Hindlimb muscle (tissue), 1 donor: ENCODE data around the gene OLFML2B. TPM values are rescaled to one million over a fixed set of nuclear protein-coding genes. Genes with fewer than 3 reads are reported as not detected.
A peak's percentile ranks its signal among the peaks of the same experiment; 100 is the strongest.

Source experiments
- DNase-seq: peaks from one replicate; pipeline ENCODE4 v3.0.0-alpha.2; 2013
- polyA plus RNA-seq: library from polyadenylated mRNA; unstranded; fragments of 120-200 nt; gene quantifications from one replicate; pipeline ENCODE4 v1.2.1, GENCODE V29; 2013; ENCODE audit not compliant: insufficient read length

OLFML2B gene
- polyA plus RNA-seq, 1 donor: 85.0 TPM

DNA sequence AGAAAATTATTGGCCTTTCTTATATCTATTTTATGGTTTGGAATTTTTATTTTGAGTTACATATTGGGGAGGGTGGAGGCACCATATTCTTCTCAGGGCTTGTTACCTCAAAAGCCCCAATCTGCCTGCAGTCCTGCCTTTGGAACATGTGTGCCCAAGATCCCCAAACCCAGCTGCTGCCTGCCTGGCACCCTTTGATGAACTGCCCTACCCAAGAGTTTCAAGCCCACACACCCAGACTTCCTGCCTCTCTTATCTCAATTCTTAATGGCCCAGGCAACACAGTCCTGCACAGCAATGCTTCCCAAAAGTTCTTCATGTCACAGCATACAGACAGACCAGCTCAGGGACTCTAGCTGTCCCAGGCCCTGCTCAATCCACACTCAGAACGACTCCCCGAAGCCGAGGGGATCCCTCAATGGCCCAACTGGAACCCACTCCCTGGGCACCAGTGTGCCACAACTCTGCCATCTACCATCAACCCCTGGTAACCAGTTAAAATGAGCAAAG lies 19.2 kb downstream of the OLFML2B start:
- no peak for DNase-seq

DNA sequence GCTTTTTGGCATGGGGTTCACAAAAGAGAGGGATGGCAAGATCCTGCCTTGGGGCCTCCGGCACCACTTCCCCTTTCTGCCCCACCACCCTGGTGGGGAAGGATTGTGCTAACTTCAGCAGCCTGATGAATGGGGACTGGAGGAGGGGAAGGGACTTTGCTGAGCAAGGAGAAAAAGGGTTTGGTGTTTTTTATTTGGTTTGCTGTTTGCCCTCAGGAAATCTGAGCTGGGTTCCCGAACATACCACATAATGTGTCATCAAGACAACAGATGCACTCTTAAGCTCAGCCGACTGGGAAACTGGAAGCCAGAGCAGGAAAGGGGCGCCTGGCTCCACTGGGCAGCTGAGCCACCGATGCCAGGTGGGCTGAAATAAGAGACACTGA lies 19.8 kb downstream of the OLFML2B start:
- no peak for DNase-seq

DNA sequence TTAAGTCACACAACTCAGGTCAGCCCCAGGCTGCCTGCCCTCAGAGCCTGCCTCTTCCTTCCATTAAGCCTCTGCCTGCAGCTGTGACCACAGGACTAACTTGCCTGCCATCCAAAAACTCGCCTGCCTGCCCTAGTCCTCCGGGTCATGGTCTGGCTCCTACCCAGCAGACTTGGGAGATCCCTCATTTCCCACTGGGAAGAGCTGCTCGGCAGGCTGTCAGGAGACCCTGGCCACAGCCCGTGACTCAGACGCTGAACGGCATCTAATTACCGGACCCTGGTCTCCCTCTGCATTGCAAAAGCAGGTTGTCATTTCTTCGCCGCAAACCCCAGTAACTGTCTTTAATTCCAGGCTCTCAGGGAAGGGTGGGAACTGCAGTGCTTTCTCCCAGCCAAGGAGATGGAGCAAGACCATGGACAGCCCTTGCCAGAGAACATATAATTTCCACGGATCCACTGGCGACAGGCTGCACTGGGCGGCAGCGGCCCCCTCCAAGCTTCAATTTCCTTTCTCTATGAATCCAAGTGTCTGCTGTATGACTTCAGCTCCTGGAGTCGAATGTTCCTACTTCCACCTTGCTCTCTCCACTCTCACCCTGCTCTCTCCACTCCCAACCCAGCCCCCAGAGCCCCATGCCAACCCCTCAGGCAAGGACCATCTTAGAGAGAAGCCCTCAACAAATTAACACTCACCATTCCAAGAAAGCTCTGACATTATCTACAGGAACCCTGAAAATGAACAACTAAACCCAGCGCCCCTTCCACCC lies 20.4 kb downstream of the OLFML2B start:
- peak; percentile 83 for DNase-seq

- no peak for DNase-seq
Measured at GRCh38 chr1:162000053-162000420, 23.6 kb downstream of the OLFML2B start.

- DNase-seq: no peak
Measured at GRCh38 chr1:161999301-162000052, 24.2 kb downstream of the OLFML2B start.

GRCh38 chr1:161998811-161999210 lies 24.9 kb downstream of the OLFML2B start:
- DNase-seq: no peak

DNA sequence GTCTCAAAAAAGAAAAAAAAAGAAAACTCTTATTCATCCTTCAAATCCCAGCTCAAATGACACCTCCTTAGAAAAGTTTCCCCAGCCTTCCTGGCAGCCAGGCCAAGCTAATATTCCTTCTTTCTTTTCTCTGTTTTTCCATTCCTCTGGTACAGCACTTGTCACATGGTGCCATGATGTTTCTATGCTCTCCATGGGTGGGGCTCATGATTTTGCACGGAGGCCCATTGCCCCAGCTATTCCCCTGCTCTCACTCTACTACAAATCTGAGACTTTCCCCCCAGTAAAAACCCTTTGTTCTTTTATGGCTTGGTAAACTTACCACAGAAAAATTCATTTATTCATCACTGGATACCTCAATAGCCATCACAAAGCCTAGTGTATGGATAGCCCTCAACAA lies 26.5 kb downstream of the OLFML2B start:
- no peak for DNase-seq

- DNase-seq: peak; percentile 58
Measured at GRCh38 chr1:161994175-161994668, 29.4 kb downstream of the OLFML2B start.

DNA sequence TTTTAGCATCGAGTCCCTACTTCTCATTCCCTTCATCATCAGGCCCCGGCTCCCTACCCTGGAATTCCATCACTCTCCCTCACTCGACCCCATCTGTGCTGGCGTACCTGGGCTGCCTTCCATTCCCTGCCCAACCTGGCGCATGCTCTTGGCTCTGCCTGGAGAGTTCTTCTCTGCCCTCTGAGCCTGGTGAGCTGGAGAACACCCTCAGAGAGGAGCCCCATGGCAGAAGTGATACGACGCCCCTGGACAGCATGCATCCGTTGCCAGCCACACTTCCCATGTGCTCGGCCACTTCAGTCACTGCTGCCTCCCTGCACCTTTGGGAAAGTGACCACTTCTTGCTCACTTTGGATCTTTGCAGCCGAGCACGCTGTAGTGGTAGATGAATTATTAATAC lies 30.1 kb downstream of the OLFML2B start:
- DNase-seq: no peak

DNA sequence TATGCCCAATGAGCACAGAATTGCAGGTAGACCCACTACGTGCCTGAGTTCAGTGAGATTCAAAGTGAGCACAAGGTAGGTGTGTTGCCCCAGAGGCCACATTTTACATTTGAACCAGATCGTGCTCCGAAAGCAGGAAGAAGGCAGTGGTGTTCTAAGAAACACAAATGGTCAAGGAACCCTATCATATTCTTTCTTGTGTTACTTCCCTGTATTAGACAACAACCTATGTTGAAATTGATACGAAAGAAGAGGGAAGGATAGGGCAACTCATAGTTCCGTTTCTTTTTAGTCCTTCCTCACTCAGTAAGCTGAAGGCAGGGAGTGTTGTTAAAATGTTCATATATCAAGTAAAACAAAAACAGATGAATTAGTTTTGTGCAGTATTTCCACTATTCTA lies 33.9 kb downstream of the OLFML2B start:
- no peak for DNase-seq

GRCh38 chr1:161989108-161989507 lies 34.6 kb downstream of the OLFML2B start:
- no peak for DNase-seq

DNA sequence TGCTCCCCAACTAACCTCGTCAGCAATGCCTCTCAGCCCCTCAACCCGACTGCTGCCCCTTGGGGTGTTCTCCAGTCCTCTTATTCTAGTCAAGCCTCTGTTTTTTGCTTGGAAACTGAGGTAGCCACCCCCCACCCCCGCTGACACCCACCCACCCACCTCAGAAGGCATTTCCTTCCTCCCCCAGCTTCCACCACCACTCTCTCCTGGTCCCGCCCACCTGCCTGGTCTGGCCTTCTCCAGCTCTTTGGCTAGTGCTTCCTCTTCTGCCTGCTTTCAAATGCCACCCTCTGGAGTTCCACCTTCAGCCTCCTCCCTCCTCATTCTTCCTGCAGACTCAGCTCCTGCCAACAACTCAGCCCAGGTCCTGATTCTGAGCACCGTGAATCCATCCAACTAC lies 35.3 kb downstream of the OLFML2B start:
- DNase-seq: no peak

DNA sequence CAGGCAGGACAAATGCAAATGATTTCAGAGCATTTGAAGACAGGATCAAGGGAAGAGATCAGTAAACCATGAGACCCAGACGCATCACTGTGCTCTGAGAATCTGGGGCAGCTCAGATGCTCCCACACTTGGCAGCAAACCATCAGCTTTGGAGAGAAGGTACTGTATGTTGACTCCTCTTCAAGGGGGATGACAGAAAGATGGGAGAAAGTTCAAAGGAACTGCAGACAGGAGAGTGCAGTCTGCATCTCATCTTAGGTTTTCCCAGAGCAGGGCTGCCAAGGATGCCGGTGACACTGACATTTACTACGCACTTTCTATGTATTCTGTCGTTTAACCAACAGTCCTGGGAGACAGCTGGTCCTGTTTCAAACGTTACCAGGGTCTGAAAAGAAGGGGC lies 35.8 kb downstream of the OLFML2B start:
- DNase-seq: no peak

GRCh38 chr1:161987303-161987702 lies 36.4 kb downstream of the OLFML2B start:
- peak; percentile 63 for DNase-seq

GRCh38 chr1:161986328-161986727 lies 37.3 kb downstream of the OLFML2B start:
- DNase-seq: peak; percentile 72

GRCh38 chr1:161985301-161985822 lies 38.3 kb downstream of the OLFML2B start:
- DNase-seq: no peak

DNA sequence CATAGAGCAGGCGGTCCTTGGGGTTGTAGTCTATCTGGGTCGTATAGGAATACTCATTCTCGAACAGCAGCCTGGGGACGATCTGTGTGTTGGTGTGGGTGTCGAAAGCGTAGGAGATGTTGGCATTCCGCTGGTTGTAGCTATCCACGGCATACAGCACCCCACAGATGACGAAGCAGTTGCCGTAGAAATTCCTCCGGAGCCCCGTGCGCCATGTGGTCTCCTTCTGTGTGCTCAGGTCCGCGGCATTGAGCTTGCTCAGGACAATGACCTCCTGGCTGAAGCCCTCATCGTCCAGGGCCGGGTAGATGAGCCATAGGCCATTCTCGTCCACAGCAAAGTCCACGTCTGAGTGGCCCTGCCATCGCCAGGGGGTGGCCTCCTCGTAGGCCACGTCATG lies 39.9 kb downstream of the OLFML2B start:
- DNase-seq: no peak

GRCh38 chr1:161982917-161983316 lies 40.8 kb downstream of the OLFML2B start:
- no peak for DNase-seq

DNA sequence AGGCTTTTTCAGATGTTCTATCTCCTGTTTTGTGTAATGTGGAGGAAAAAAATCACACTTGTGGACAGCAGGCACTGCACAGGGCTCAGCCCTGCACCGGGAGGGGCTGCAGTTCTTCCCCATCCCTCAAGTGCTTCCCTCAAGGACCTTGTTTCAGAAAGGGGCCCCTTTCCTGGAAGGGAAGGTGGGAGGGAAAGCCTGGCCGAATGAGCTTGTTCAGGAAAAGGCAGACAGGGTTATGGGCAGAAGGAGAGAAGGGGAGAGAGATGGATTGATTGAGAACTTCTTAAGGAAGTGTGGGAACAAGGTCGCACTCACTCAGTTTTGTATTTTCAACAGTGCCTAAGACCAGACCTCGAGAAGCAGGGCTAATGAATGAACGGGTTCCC lies 41.2 kb downstream of the OLFML2B start:
- DNase-seq: no peak

DNA sequence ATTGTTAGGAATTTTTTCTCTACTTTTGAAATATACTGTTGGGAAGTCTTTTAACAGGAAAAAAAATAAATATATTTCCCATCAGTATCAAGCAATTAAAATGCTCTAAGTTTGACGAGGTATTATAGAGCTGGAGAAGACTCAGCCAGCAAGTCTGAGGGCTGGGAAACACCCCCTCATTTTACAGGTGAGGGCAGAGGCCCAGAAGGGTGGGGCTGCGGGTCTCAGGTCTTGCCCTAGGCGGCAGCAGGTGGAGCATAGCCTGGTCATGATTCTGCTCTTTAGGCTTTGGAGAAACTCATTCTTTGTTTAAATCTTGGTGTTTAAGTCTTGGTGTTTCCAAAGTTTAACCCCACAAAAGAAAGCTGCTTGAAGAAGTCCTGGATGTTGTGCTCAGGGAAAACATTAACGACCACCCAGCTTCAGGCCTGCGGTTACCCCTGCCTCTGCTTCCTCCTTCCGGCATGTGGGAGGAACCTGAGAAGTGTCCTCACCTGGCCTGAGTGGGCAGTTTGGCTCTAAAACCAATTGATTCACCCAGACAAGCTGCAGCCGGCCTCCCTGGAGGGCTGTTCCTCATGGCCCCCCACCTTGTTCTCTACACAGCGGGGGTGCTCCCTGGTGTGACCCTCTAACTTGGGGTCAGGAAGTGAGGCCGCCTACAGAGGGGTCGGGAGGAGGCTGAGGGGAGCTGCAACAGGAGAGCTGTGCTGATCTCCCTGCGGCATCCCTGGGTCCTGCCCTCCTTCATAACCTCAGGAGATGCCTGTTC lies 41.7 kb downstream of the OLFML2B start:
- no peak for DNase-seq

- no peak for DNase-seq
Measured at GRCh38 chr1:161981126-161981525, 42.5 kb downstream of the OLFML2B start.

GRCh38 chr1:161978011-161978790 lies 45.5 kb downstream of the OLFML2B start:
- no peak for DNase-seq
